IPS-15b (cell line): ENCODE measurements around the gene TBC1D17.
A peak's percentile ranks its signal among the peaks of the same experiment; 100 is the strongest.

Experiments
- H3K27me3 ChIP-seq: one replicate; pipeline ENCODE4 v1.6.1; 2013; ENCODE audit warnings: low read length; ENCODE audit not compliant: control insufficient read depth, insufficient read depth
- H3K36me3 ChIP-seq: one replicate; pipeline ENCODE4 v1.6.1; 2013; ENCODE audit warnings: low read length; ENCODE audit not compliant: control insufficient read depth, insufficient read depth
- H3K4me1 ChIP-seq: one replicate; pipeline ENCODE4 v1.6.1; 2013; ENCODE audit warnings: mild to moderate bottlenecking, low read length; ENCODE audit not compliant: control insufficient read depth, insufficient read depth
- H3K4me3 ChIP-seq: one replicate; pipeline ENCODE4 v1.5.1; 2013; ENCODE audit warnings: low read depth, low read length
- H3K9ac ChIP-seq: one replicate; pipeline ENCODE4 v1.6.1; 2013; ENCODE audit warnings: low read depth, mild to moderate bottlenecking, low read length
- H3K9me3 ChIP-seq: one replicate; pipeline ENCODE4 v1.6.1; 2013; ENCODE audit warnings: mild to moderate bottlenecking, low read length; ENCODE audit not compliant: control insufficient read depth, insufficient read depth

TBC1D17 gene

GRCh38 chr19:49911381-49912145 lies 34.1 kb downstream of the TBC1D17 start:
- peaks cover 62% of the 10 kb centered on the region for H3K36me3 ChIP-seq

DNA sequence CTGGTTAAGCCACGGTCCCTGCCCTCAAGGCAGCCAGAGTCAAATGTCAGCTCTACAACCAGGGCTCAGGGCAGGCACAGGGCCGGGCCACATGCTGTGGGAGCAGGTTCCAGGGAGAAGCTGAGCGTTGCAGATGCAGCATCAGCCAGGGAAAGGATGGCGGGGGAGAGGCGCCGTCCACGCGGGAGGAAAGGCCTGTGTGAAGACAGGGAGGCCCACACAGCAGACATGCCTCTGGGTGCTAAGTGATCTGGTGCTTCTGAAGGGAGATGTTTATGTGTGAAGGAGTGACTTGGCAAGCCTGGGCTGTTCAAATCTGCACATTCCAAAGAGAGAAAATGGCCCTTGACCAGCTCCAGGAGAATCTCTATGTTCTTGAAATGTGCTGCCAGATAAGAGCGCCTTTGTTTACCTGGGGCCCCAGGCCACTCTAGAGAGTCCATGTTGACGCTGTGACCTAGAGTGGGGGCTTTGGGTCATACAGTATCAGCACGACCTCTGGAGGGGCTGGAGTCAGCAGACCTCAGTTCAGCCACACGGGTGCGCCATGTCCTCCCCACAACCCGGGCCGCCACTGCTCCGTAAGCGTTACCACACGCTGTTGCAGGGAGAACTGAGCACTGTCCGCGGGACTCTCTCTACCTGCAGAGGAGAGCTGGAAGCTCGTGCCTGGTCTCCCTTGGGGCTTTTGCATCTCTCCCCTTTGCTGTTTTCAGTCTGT lies 35.6 kb downstream of the TBC1D17 start:
- Histone ChIP-seq H3K9me3 (no peaks in the 10 kb centered on the region), H3K36me3 (peaks cover 55% of the 10 kb centered on the region)

More at GRCh38 chr19:49911381-49912145, 34.1 kb downstream of the TBC1D17 start:
- Histone ChIP-seq H3K27me3 (no peaks in the 10 kb centered on the region), H3K9me3 (no peaks in the 10 kb centered on the region), H3K4me3 (no peak overlapping the region), H3K9ac (no peak overlapping the region), H3K4me1 (peaks cover 7% of the 10 kb centered on the region)

DNA sequence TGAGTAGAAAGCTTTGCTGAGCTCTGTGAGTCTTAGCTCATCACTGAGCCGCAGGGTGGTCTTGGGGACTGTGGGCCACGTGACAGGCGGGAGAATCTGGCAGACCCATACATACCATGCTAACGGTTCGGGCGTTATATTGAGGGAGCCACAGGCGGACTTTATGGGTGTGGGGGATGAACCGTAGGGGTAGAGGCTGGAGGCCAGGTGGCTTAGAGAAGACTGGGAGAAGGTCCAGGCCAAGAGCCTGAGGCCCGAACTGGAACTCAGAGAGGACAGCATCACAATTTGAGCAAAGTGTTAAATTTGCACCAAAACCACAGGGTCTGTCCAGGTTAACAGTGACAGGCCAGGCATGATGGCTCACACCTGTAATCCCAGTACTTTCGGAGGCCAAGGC lies 36.2 kb downstream of the TBC1D17 start:
- peaks cover 54% of the 10 kb centered on the region for H3K36me3 ChIP-seq
- H3K9ac ChIP-seq, result no peak overlapping the region
- H3K4me1 ChIP-seq, result no peaks in the 10 kb centered on the region
- H3K9me3 ChIP-seq, result no peaks in the 10 kb centered on the region
- H3K4me3 ChIP-seq, result no peak overlapping the region
- no peaks in the 10 kb centered on the region for H3K27me3 ChIP-seq

More for the DNA sequence above, 35.6 kb downstream of the TBC1D17 start:
- H3K27me3 ChIP-seq, result no peaks in the 10 kb centered on the region
- no peaks in the 10 kb centered on the region for H3K4me1 ChIP-seq
- no peak overlapping the region for H3K9ac ChIP-seq
- no peak overlapping the region for H3K4me3 ChIP-seq

DNA sequence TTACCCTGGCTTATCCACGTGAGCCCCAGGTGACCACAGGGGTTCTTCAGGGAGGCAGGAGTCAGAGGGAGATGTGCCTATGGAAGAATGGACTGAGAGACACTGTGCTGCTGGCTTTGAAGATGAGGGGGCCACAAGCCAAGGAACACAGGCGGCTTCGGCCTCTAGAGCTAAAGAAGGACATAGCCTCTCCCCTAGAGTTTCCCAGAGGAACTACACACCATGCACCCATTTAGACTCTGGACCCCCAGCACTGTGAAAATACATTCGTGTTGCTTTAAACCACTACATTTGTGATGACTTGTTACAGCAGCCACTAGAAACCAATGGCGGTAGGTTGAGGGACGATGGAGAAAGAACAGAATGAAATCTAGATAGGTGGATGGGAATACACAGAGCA lies 37.8 kb downstream of the TBC1D17 start:
- Histone ChIP-seq H3K4me3 (no peak overlapping the region), H3K9ac (no peak overlapping the region), H3K4me1 (no peaks in the 10 kb centered on the region), H3K36me3 (peaks cover 43% of the 10 kb centered on the region), H3K9me3 (no peaks in the 10 kb centered on the region), H3K27me3 (no peaks in the 10 kb centered on the region)

GRCh38 chr19:49916839-49917733 lies 39.6 kb downstream of the TBC1D17 start:
- Histone ChIP-seq H3K9me3 (no peaks in the 10 kb centered on the region), H3K27me3 (no peaks in the 10 kb centered on the region), H3K4me1 (no peaks in the 10 kb centered on the region), H3K36me3 (peaks cover 43% of the 10 kb centered on the region), H3K4me3 (no peak overlapping the region), H3K9ac (no peak overlapping the region)

- H3K36me3 ChIP-seq, result peaks cover 42% of the 10 kb centered on the region
- peaks cover 2% of the 10 kb centered on the region for H3K4me1 ChIP-seq
Measured at GRCh38 chr19:49918089-49918488, 40.6 kb downstream of the TBC1D17 start.

DNA sequence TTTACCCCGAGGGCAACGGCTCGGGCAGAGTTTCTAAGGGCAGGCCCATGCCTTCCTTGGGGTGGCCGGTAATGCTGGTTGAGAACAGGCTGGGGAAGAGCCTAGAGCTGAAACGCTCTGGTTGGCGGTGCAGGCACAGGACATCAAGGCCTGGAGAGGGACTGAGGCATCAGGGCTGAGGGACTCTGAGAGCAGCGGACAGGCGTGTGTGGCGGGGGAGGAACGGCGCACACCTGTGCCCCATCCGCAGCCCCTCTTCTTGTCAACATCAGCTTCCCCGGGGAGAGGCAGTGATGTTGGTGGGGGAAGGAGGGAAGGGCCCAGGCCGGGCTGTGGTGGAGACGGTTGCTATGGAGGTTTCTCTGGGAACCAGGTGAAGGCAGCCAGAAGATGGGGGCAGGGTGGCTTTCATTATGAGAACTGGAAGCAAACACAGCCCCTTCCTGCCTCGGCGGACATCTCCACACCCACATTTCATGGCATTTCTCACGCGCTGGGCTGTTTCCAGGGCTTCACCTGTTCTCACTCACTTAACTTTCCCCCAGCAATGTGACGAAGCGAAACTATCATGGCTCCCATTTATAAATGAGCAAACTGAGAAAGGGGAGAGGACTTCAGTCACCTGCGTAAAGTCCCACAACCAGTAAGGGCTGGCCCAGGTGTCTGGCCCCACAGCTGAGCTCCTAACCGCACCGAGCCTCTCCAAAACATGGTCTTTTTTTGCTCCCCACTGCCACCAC lies 43.3 kb downstream of the TBC1D17 start:
- no peak overlapping the region for H3K4me3 ChIP-seq
- no peak overlapping the region for H3K9ac ChIP-seq
- H3K27me3 ChIP-seq, result no peaks in the 10 kb centered on the region
- no peaks in the 10 kb centered on the region for H3K9me3 ChIP-seq
- peaks cover 2% of the 10 kb centered on the region for H3K4me1 ChIP-seq
- H3K36me3 ChIP-seq, result peaks cover 50% of the 10 kb centered on the region

More at GRCh38 chr19:49918089-49918488, 40.6 kb downstream of the TBC1D17 start:
- no peak overlapping the region for H3K9ac ChIP-seq
- no peaks in the 10 kb centered on the region for H3K27me3 ChIP-seq
- H3K4me3 ChIP-seq, result no peak overlapping the region
- H3K9me3 ChIP-seq, result no peaks in the 10 kb centered on the region

GRCh38 chr19:49921871-49922795 lies 44.6 kb downstream of the TBC1D17 start:
- peaks cover 2% of the 10 kb centered on the region for H3K4me1 ChIP-seq
- no peaks in the 10 kb centered on the region for H3K9me3 ChIP-seq
- no peak overlapping the region for H3K4me3 ChIP-seq
- peaks cover 47% of the 10 kb centered on the region for H3K36me3 ChIP-seq
- H3K27me3 ChIP-seq, result no peaks in the 10 kb centered on the region
- H3K9ac ChIP-seq, result peak overlapping the region; percentile 47

GRCh38 chr19:49923055-49924003 lies 45.8 kb downstream of the TBC1D17 start:
- H3K4me3 ChIP-seq, result no peak overlapping the region
- peaks cover 6% of the 10 kb centered on the region for H3K4me1 ChIP-seq
- H3K9ac ChIP-seq, result no peak overlapping the region
- H3K27me3 ChIP-seq, result no peaks in the 10 kb centered on the region
- H3K36me3 ChIP-seq, result peaks cover 53% of the 10 kb centered on the region
- no peaks in the 10 kb centered on the region for H3K9me3 ChIP-seq
